ENCODE data around the gene ZFP62. TPM values are rescaled to one million over a fixed set of nuclear protein-coding genes. Genes with fewer than 3 reads are reported as not detected.
A peak's percentile ranks its signal among the peaks of the same experiment; 100 is the strongest.

Gene ZFP62
- total and polyA plus RNA-seq, 2 of the 8 experiments (the other 6 are each of a cell fraction or from before 2014, with no cell fraction given), result 9.3 to 38.5 TPM

GRCh38 chr5:180813420-180813819, 47.7 kb downstream of the ZFP62 start:
- Histone ChIP-seq H2AK5ac (ENCODE audit: low read depth, low read length) (no peak overlapping the region), H3K9me3 (ENCODE audit: insufficient read depth in 2 of 2, low read depth in 1 of 2, low read length in 1 of 2) (no peaks in the 10 kb centered on the region), H3K27me3 (replicated peaks in 1 of 4; ENCODE audit: control insufficient read depth in 3 of 4, extremely low read depth in 1 of 4, insufficient read depth in 3 of 4, low read length in 3 of 4) (no peaks in the 10 kb centered on the region; a peak in 1 of 7 replicates), H2BK12ac (ENCODE audit: low read depth, low read length) (no peak overlapping the region), H3K56ac (replicated peaks; ENCODE audit: insufficient read length, low read depth, low read length) (no peak overlapping the region), H3K27ac (ENCODE audit: low read depth, low read length) (no peak overlapping the region), H2BK15ac (ENCODE audit: low read length) (no peak overlapping the region), H4K5ac (ENCODE audit: insufficient read length, low read depth, low read length) (no peak overlapping the region), H3K14ac (ENCODE audit: insufficient read length) (no peak overlapping the region), H4K91ac (replicated peaks; ENCODE audit: insufficient read length, low read length) (no peak overlapping the region), H4K8ac (ENCODE audit: extremely low read depth, insufficient read depth, low read length) (no peak overlapping the region), H3K79me1 (ENCODE audit: low read depth, low read length) (peaks cover 3% of the 10 kb centered on the region; the same call in 1 of the 2 replicates), H3K18ac (ENCODE audit: extremely low read depth, low read length) (no peak overlapping the region), H2BK20ac (ENCODE audit: low read length) (no peak overlapping the region), H3K4me2 (ENCODE audit: insufficient read depth in 1 of 2, low read depth in 2 of 2, low read length in 2 of 2) (no peak overlapping the region), H2AFZ (ENCODE audit: low read length) (no peak overlapping the region), H3K79me2 (ENCODE audit: control insufficient read depth in 1 of 2, insufficient read depth in 2 of 2, low read length in 2 of 2) (peaks cover 0 to 10% of the 10 kb centered on the region in 2 experiments; a peak in 2 of 4 replicates), H3K36me3 (ENCODE audit: control insufficient read depth in 2 of 4, insufficient read depth in 4 of 4, low read length in 3 of 4) (no peaks in the 10 kb centered on the region), H3K4me1 (replicated peaks in 1 of 4; ENCODE audit: control insufficient read depth in 3 of 4, insufficient read depth in 4 of 4, low read length in 3 of 4) (peaks cover 5 to 15% (median 11%) of the 10 kb centered on the region in 4 experiments), H3K4ac (replicated peaks; ENCODE audit: insufficient read length, low read depth, low read length) (no peak overlapping the region), H3K23ac (ENCODE audit: insufficient read length) (no peak overlapping the region), H3K23me2 (ENCODE audit: low read depth, low read length) (peaks cover 5% of the 10 kb centered on the region; the same call in 1 of the 2 replicates), H3K9ac (replicated peaks in 1 of 4; ENCODE audit: extremely low read depth in 1 of 4, low read depth in 3 of 4, low read length in 3 of 4) (no peak overlapping the region), H3K4me3 (ENCODE audit: extremely low read depth in 1 of 4, insufficient read depth in 2 of 4, low read depth in 3 of 4, low read length in 4 of 4) (no peak overlapping the region), H2BK120ac (replicated peaks; ENCODE audit: low read depth, low read length) (no peak overlapping the region), H2BK5ac (ENCODE audit: low read depth, low read length) (no peak overlapping the region), H4K20me1 (replicated peaks in 1 of 2; ENCODE audit: control insufficient read depth in 1 of 2, insufficient read depth in 2 of 2, low read length in 2 of 2) (no peaks in the 10 kb centered on the region)
- FAIRE-seq (no peak), DNase-seq (ENCODE audit: low read depth in 1 of 2, low spot score in 2 of 2) (no peak)
- 82% methylated on average over 5 of the region's 5 CpGs; no CpG with 5 or more reads in 1 of the 2 experiments for WGBS, 2 experiments (ENCODE audit: extremely low coverage in 1 of 2, insufficient coverage in 1 of 2, insufficient read length in 1 of 2, insufficient replicate concordance in 2 of 2, low coverage in 1 of 2, low lambda C conversion rate in 2 of 2, missing lambda C conversion rate in 1 of 2)
- TF ChIP-seq KDM5A (IDR thresholded peaks at IDR 0.05; ENCODE audit: low read length) (no peak), ATF2 (IDR thresholded peaks at IDR 0.05; ENCODE audit: low read length) (no peak), SP2 (IDR thresholded peaks at IDR 0.05; ENCODE audit: low read length) (no peak), JUND (IDR thresholded peaks at IDR 0.05; ENCODE audit: low read length) (no peak), FOSL1 (IDR thresholded peaks at IDR 0.05; ENCODE audit: insufficient read depth, low read depth, low read length) (no peak)
- TF ChIP-seq, protein P1, sequence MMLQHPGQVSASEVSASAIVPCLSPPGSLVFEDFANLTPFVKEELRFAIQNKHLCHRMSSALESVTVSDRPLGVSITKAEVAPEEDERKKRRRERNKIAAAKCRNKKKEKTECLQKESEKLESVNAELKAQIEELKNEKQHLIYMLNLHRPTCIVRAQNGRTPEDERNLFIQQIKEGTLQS (IDR thresholded peaks at IDR 0.05; ENCODE audit: insufficient read depth, low read depth, low read length), result no peak
- TF ChIP-seq, protein P2, sequence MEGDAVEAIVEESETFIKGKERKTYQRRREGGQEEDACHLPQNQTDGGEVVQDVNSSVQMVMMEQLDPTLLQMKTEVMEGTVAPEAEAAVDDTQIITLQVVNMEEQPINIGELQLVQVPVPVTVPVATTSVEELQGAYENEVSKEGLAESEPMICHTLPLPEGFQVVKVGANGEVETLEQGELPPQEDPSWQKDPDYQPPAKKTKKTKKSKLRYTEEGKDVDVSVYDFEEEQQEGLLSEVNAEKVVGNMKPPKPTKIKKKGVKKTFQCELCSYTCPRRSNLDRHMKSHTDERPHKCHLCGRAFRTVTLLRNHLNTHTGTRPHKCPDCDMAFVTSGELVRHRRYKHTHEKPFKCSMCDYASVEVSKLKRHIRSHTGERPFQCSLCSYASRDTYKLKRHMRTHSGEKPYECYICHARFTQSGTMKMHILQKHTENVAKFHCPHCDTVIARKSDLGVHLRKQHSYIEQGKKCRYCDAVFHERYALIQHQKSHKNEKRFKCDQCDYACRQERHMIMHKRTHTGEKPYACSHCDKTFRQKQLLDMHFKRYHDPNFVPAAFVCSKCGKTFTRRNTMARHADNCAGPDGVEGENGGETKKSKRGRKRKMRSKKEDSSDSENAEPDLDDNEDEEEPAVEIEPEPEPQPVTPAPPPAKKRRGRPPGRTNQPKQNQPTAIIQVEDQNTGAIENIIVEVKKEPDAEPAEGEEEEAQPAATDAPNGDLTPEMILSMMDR (IDR thresholded peaks at IDR 0.05; ENCODE audit: control extremely low read depth in 1 of 3, insufficient read depth in 1 of 3, low read depth in 1 of 3, low read length in 3 of 3), result 0 out of 4 replicates have a peak, but pooled peaks of 1 of the 3 experiments have one; percentile 19
- POLR2A ChIA-PET (ENCODE audit: partially characterized antibody), result interaction anchor here (0.5 to 4.0 kb wide), 3 partner anchors 12 to 441 kb away, joined by 3 to 21 read pairs (median 6); partner anchors contain the start of gene MGAT1
- CTCF ChIA-PET (ENCODE audit: partially characterized antibody), result interaction anchor here (0.8 to 2.1 kb wide), 5 partner anchors 12 to 45 kb away, joined by 3 to 9 read pairs (median 3); no protein-coding TSS in a partner anchor

Data from H1 (cell line).